Measurements from ENCODE around the gene MARCHF6.
"Not testable (repeated sequence)": the region's sequence is repeated elsewhere in the genome, so short reads cannot be mapped to it uniquely, and the experiment has no call there.

Gene MARCHF6

GRCh38 chr5:10353241-10354047 is at the start of gene MARCHF6:
TSS of gene MARCHF6 (plus strand) at chr5:10353695. CDS start at chr5:10353899, 204 bp downstream.
- peak; percentile 89 for DNase-seq (ENCODE audit: low read depth in 2 of 2, low spot score in 1 of 2)

- no peak for DNase-seq (ENCODE audit: low read depth in 2 of 2, low spot score in 1 of 2)
Measured at GRCh38 chr5:10303699-10304170, 49.8 kb upstream of the MARCHF6 start.

- DNase-seq (ENCODE audit: low read depth in 2 of 2, low spot score in 1 of 2): no peak
Measured at GRCh38 chr5:10304932-10305331, 48.6 kb upstream of the MARCHF6 start.

DNA sequence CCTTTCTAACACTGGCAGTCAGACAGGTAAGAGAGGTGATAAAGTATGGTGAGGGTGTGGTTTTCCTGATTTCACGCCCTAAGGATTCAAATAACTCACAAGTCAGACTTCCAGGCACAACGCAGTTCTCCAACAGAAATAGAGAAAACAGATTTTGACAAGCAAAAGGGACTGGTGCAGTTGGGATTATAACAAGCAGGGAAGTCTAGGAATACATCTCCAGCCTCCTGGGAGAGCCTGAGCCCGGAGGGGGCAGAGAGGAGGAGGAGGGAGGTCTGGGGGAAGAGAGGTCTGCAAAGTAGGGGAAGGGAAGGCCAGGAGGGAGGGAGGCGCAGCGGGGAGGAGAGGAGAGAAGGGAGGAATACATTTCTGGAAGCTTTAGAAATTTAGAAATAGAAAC is 47.4 kb upstream of the MARCHF6 start:
- DNase-seq (ENCODE audit: low read depth in 2 of 2, low spot score in 1 of 2): no peak

- no peak for DNase-seq (ENCODE audit: low read depth in 2 of 2, low spot score in 1 of 2)
Measured at GRCh38 chr5:10306806-10307205, 46.7 kb upstream of the MARCHF6 start.

DNA sequence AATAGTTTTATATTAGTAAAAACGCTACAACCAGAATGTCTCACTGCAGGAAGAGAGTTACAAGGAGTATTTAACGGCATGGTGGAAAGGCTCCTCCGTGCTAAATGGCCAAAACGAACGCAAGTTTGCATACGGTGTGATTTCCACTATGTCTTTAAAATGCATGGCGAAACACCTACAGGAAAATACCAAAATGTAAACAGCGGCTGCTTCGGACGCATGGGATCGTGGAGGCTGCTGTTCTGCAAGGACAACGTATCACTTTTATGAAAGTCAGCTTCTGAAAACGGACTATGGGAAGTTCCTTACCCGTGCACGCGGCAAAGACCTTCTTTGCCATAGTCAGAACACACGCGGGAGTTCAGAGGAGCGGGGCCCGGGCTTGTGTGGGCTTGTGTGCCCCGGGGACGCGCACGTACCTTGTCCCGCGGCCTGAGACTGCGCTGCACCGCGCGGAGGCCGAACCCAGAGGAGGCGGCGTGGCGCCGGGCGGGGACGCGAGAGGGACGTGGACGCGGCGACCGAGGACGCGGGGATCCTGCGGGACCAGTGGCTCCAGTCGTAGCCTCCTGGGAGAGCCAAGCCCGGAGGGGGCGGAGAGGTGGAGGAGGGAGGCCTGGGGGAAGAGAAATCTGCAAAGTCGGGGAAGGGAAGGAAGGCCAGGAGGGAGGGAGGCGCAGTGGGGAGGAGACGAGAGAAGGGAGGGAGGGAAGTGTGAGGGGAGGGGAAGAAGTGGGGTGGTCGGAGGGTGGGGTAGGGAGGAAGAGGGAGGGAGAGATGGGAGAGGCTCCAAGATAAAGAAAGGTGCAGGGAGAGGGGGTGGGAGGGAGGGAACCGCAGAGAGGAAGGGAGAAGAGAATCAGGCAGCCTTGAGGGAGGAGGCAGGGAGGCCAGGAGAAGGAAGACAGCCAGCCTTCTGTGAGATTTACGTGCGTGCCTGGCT is 46.0 kb upstream of the MARCHF6 start, which contains the start of gene CMBL:
Gene CMBL (minus strand): TSS at position 697 of the 943 bp plus-strand sequence. CDS start 17,140 bp downstream, outside the sequence.
- no peak for DNase-seq (ENCODE audit: low read depth in 2 of 2, low spot score in 1 of 2)

DNA sequence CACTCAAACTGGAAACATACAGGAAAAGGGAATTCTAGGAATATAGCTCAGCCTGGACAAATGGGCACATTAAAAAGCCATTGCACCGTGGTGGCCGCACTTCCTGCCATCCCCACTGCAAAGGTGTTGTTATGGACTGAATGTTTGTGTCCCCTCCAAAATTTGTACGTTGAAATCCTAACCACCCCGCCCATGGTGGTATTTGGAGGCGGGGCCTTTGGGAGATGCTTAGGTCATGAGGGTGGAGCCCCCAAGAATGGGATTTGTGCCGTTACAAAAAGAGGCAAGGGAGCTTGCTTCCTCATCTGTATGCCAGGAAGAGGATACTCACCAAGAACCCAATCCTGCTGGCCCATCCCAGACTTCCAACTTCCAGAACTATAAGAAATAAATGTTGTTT is 44.7 kb upstream of the MARCHF6 start:
- DNase-seq (ENCODE audit: low read depth in 2 of 2, low spot score in 1 of 2): no peak

- DNase-seq (ENCODE audit: low read depth in 2 of 2, low spot score in 1 of 2): no peak
Measured at GRCh38 chr5:10310066-10310779, 43.3 kb upstream of the MARCHF6 start.

DNA sequence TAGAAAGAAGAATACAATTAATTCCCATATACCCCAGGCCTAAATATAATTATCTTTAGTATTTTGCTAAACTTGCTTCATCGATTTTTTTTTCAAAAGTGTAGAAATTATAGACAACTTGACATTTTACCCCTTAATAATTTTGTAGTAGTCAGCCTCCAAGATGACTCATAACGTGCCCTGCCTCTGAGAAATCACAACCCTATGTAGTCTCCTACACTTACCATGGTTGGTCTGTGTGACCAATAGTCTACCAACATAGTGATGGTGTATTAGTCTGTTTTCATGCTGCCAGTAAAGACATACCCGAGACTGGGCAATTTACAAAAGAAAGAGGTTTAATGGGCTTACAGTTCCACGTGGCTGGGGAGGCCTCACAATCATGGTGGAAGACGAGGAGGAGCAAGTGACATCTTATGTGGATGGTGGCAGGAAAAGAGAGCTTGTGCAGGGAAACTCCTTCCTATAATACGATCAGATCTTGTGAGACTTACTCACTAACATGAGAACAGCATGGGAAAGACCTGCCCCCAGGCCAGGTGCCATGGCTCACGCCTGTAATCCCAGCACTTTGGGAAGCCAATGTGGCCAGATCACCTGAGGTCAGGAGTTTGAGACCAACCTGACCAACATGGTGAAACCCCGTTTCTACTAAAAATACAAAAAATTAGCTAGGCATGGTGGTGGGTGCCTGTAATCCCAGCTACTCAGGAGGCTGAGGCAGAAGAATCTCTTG is 42.5 kb upstream of the MARCHF6 start:
- not testable (repeated sequence) for DNase-seq (ENCODE audit: low read depth in 2 of 2, low spot score in 1 of 2)

- DNase-seq (ENCODE audit: low read depth in 2 of 2, low spot score in 1 of 2): no peak
Measured at GRCh38 chr5:10311595-10312425, 41.7 kb upstream of the MARCHF6 start.

- no peak for DNase-seq (ENCODE audit: low read depth in 2 of 2, low spot score in 1 of 2)
Measured at GRCh38 chr5:10315201-10315600, 38.3 kb upstream of the MARCHF6 start.

DNA sequence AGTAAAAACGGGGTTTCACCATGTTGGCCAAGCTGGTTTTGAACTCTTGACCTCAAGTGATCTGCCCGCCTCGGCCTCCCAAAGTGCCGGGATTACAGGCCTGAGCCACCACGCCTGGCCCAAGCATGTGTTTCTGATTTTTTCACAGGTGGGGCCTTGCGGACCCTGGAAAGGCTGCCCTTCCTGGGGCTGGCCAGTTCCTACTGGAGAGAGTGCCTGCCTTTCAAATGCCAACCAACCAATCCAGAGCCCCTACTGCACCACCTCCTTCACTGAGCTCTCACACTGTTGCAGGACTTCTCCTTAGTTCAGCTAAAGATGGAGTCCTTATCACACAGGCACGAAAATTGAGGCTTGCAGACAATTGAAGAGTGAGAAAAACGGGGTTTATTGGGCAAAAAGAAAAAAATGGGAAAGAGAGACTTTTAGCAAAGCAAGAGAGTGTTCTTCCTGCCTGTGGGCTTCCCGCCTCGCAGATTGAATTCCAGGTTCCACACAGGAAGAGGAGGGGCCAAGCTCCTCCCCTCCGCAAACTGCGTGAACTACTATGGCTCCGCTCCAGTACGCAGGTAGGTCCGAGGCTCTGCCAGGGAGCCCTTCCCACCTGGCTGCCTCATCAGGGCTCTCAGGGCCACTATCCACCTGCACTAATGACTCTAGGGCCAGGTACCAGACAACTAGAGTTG is 37.5 kb upstream of the MARCHF6 start:
- DNase-seq (ENCODE audit: low read depth in 2 of 2, low spot score in 1 of 2): no peak

DNA sequence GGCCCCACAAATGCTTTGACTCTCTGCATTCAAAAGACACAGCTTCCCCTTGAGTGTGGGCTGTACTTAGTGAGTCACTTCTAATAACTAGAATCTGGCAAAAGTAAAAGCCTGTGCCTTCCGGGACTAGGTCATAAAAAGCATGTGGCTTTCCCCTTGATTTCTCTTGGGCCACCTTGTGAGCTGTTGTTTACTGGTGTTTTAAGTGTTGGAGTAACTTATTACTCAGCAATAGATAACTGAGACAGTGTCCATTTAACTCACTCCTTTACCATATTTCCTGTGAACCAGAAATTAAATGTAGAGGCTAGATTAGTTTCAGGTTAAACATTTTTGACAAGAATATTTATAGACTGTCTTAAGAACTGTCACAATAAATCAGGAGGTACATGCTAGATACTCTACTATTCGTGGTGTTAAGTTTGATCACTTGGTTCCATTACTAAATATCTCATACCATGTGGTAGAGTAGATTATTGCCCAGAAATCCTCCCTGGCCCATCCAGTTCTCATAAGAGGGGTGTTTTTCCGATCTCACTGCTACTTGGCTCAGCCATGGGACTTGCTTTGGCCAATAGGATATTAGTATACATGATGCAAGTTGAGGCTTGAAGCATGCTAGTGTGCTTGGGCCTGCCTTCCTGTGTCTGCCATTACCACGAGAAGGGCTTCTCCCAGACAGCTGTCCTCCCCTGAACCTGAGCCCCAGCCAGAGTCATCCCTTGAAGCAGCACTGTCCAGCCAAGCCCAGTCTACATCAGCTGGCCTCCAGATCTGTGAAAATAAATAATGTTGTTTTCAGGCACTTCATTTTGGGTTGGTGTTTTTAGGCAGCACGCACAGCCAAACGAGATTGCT is 35.4 kb upstream of the MARCHF6 start:
- no peak for DNase-seq (ENCODE audit: low read depth in 2 of 2, low spot score in 1 of 2)

- DNase-seq (ENCODE audit: low read depth in 2 of 2, low spot score in 1 of 2): no peak
Measured at GRCh38 chr5:10319202-10319851, 34.2 kb upstream of the MARCHF6 start.

GRCh38 chr5:10320793-10321192 is 32.7 kb upstream of the MARCHF6 start:
- no peak for DNase-seq (ENCODE audit: low read depth in 2 of 2, low spot score in 1 of 2)

GRCh38 chr5:10321882-10322281 is 31.6 kb upstream of the MARCHF6 start:
- no peak for DNase-seq (ENCODE audit: low read depth in 2 of 2, low spot score in 1 of 2)

Measured in stimulated activated CD8-positive, alpha-beta memory T cell treated with anti-CD3 and anti-CD28 coated beads, Interleukin-4, amount 100 ng/mL, for 4 hours (primary cell).